ENCODE results near the gene TRIM31. TPM values are rescaled to one million over a fixed set of nuclear protein-coding genes. Genes with fewer than 3 reads are reported as not detected.

The TRIM31 gene
- total and polyA plus RNA-seq, 2 donors from 2014 or later = 0.22 to 0.26 TPM

DNA sequence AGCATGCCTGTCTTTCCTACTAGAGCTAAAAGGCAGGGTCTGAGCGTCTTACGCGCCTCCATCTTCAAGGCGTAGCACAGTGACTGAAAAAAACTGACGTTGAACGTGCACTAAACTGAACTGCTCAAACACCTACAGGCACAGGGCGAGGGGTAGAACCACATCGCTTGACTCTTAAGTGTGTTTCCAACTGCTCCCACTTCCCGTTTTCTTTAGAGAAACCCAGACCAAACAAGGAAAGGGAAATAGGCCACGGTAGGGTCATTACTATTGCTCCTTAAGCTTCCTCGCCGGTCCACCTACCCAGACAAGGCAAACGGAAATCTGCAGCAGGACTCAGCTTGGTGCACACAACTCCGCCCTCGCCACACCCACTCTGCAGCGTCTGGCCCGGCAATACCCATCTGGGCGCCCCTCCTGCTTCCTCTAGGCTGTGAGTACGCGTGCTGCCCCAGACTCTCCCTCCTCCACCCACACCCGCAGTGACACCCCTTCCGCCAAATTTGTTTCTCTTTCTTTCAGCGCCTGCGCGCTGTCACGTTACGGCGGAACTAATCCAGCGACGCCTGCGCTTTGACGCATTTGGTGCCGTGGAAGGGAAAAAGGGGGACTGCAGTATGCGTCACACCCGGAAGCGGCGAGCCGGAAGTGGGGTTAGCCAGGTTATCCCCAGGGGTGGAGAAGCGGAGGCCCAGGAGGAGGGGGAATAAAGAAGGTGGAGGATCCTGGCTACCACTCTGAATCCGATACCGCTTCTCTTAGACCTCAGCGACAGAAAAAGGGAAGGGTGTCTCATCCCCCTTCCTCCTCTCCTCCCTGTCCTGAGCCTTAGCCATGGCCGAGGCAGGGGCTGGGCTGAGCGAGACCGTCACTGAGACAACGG lies 46.1 kb downstream of the TRIM31 start, which contains the start of gene PPP1R11:
Gene PPP1R11 (plus strand): TSS at position 622 of the 883 bp plus-strand sequence. CDS start 213 bp downstream, at position 835.
- intact Hi-C loops (cut with DNase I) = no loop called here
- TF ChIP-seq, protein P1, sequence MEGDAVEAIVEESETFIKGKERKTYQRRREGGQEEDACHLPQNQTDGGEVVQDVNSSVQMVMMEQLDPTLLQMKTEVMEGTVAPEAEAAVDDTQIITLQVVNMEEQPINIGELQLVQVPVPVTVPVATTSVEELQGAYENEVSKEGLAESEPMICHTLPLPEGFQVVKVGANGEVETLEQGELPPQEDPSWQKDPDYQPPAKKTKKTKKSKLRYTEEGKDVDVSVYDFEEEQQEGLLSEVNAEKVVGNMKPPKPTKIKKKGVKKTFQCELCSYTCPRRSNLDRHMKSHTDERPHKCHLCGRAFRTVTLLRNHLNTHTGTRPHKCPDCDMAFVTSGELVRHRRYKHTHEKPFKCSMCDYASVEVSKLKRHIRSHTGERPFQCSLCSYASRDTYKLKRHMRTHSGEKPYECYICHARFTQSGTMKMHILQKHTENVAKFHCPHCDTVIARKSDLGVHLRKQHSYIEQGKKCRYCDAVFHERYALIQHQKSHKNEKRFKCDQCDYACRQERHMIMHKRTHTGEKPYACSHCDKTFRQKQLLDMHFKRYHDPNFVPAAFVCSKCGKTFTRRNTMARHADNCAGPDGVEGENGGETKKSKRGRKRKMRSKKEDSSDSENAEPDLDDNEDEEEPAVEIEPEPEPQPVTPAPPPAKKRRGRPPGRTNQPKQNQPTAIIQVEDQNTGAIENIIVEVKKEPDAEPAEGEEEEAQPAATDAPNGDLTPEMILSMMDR (IDR thresholded peaks at IDR 0.05; ENCODE audit: borderline replicate concordance, extremely low read depth, insufficient read depth) = no peak
- H3K27me3 ChIP-seq (ENCODE audit: control insufficient read depth, insufficient read depth, low read length) = peaks cover 3% of the 10 kb centered on the region
- peak within 1 kb of the TSS; percentile 68 to 84 (median 76) for H3K9ac ChIP-seq (ENCODE audit: low read length in 3 of 3)
- no peaks in the 10 kb centered on the region for H3K9me3 ChIP-seq (ENCODE audit: control insufficient read depth in 2 of 3, insufficient read depth in 1 of 3, low read length in 3 of 3)
- FAIRE-seq = peak; percentile 98
- H3K4me1 ChIP-seq (ENCODE audit: control insufficient read depth in 2 of 3, insufficient read depth in 2 of 3, low read depth in 1 of 3, low read length in 3 of 3) = peaks cover 0 to 14% (median 0%) of the 10 kb centered on the region in 3 donors
- H3K4me3 ChIP-seq (ENCODE audit: low read length in 3 of 3) = peak within 1 kb of the TSS; percentile 92 to 95 (median 92)
- H3K36me3 ChIP-seq (ENCODE audit: control insufficient read depth in 2 of 3, insufficient read depth in 3 of 3, low read length in 3 of 3) = peaks cover 0 to 5% (median 3%) of the 10 kb centered on the region in 3 donors
- peak within 1 kb of the TSS; percentile 89 to 92 for H3K27ac ChIP-seq (ENCODE audit: low read depth in 2 of 2, low read length in 2 of 2)
- DNase-seq = peak; percentile 99 to 100 (median 99)

DNA sequence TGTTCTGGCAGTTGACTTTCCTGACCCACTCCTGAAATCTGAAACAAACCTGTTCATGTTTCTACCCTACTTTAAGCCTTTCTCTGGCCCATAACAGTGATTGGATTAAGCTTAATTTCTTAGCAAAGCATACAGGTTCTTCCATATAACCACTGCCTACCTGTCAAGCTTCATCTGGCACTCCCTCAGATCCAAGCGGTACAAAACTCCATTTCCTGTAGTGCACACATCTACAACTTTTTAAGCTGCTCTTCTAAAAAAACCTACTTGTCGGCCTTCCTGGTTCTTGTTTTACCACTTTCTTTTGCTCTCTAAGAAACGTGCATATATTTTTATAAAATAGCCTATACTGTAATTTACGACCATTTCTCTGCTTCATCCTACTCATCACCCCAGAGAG lies 46.8 kb downstream of the TRIM31 start:
- FAIRE-seq = no peak
- Histone ChIP-seq H3K36me3 (ENCODE audit: control insufficient read depth in 2 of 3, insufficient read depth in 3 of 3, low read length in 3 of 3) (peaks cover 0 to 5% (median 3%) of the 10 kb centered on the region in 3 donors), H3K9ac (ENCODE audit: low read length in 3 of 3) (peak overlapping the region; percentile 50 to 66 (median 65)), H3K27ac (ENCODE audit: low read depth in 2 of 2, low read length in 2 of 2) (peak overlapping the region; percentile 81 to 92), H3K9me3 (ENCODE audit: control insufficient read depth in 2 of 3, insufficient read depth in 1 of 3, low read length in 3 of 3) (no peaks in the 10 kb centered on the region), H3K27me3 (ENCODE audit: control insufficient read depth, insufficient read depth, low read length) (no peaks in the 10 kb centered on the region), H3K4me3 (ENCODE audit: low read length in 3 of 3) (peak overlapping the region; percentile 82 to 95 (median 92)), H3K4me1 (ENCODE audit: control insufficient read depth in 2 of 3, insufficient read depth in 2 of 3, low read depth in 1 of 3, low read length in 3 of 3) (peaks cover 0 to 14% (median 0%) of the 10 kb centered on the region in 3 donors)
- TF ChIP-seq, protein P1 (IDR thresholded peaks at IDR 0.05; ENCODE audit: borderline replicate concordance, extremely low read depth, insufficient read depth) = no peak
- DNase-seq = peak in 2 of 5 donors; percentile 22 to 35
- intact Hi-C loops (cut with DNase I) = no loop called here

DNA sequence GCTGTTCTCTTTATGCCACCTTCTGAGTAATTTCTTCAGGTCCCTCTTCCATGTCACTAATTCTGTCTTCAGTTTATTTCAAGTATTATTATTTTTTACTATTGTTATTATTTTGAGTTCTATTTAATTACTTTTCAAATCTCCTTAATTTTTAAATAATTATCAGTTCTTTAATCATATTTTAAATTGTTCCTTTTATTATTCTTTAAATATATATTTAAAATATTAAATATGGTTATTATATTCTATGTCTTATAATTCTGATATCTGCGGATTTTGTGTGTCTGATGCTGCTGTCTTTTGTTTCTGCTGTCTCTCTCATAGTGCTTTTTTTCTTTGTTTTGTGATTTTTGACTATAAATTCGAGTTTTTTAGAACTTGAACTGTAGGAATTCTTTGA lies 49.6 kb downstream of the TRIM31 start:
- H3K27me3 ChIP-seq (ENCODE audit: control insufficient read depth, insufficient read depth, low read length) = no peaks in the 10 kb centered on the region
- TF ChIP-seq, protein P1 (IDR thresholded peaks at IDR 0.05; ENCODE audit: borderline replicate concordance, extremely low read depth, insufficient read depth) = no peak
- no peak overlapping the region for H3K27ac ChIP-seq (ENCODE audit: low read depth in 2 of 2, low read length in 2 of 2)
- FAIRE-seq = no peak
- DNase-seq = no peak
- no peak overlapping the region for H3K4me3 ChIP-seq (ENCODE audit: low read length in 3 of 3)
- peaks cover 0 to 20% (median 5%) of the 10 kb centered on the region in 3 donors for H3K4me1 ChIP-seq (ENCODE audit: control insufficient read depth in 2 of 3, insufficient read depth in 2 of 3, low read depth in 1 of 3, low read length in 3 of 3)
- peaks cover 0 to 3% (median 0%) of the 10 kb centered on the region in 3 donors for H3K36me3 ChIP-seq (ENCODE audit: control insufficient read depth in 2 of 3, insufficient read depth in 3 of 3, low read length in 3 of 3)
- H3K9ac ChIP-seq (ENCODE audit: low read length in 3 of 3) = no peak overlapping the region
- intact Hi-C loops (cut with DNase I) = no loop called here
- no peaks in the 10 kb centered on the region for H3K9me3 ChIP-seq (ENCODE audit: control insufficient read depth in 2 of 3, insufficient read depth in 1 of 3, low read length in 3 of 3)

Measured in kidney (tissue), 14 donors.